ENCODE data around the gene CCT8L2. TPM values are rescaled to one million over a fixed set of nuclear protein-coding genes. Genes with fewer than 3 reads are reported as not detected.
A peak's percentile ranks its signal among the peaks of the same experiment; 100 is the strongest.
"Not testable (repeated sequence)": the region's sequence is repeated elsewhere in the genome, so short reads cannot be mapped to it uniquely, and the experiment has no call there.

Gene CCT8L2
- total RNA-seq, 2 donors from 2014 or later = 2.8 TPM; not detected in 1

DNA sequence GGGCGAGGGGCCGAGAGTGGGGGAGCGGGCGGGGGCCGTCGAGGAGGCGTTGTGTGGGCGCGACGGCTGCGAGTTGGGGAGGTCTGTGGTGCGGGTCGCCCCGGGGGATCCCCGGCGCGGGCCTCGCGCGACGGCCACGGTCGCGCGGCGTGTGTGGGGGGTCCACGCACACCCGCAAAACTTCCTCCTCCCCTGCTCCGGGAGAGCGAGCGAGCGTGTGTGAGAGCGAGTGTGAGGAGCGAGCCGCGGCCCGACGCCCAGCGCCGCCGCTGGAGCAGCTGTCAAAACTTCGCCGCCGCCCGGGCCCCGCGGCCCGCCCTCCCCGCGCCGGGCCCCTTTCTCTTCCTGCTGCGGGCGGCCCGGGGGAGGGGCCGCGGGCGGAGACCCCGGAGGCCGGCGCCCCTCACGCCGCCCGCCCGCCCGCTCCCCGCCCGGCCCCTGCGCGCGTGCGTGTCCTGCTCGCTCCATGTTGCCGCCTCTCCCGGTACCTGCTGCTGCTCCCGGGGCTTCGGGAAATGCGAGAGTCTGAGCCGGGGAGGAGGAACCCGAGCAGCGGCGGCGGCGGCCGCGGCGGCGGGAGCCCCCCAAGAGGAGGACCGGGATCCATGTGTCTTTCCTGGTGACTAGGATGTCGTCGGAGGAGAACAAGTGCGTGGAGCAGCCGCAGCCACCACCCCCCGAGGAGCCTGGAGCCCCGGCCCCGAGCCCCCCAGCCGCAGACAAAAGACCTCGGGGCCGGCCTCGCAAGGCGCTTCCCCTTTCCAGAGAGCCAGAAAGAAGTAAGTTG lies 9.0 kb upstream of the CCT8L2 start:
- no peaks in the 10 kb centered on the region for H3K4me1 ChIP-seq (replicated peaks)
- H3K36me3 ChIP-seq = no peaks in the 10 kb centered on the region
- H3K27me3 ChIP-seq (replicated peaks; ENCODE audit: insufficient read depth) = peaks cover 4% of the 10 kb centered on the region
- no peak for DNase-seq (ENCODE audit: low spot score)
- 2% methylated on average over 64 of the region's 100 CpGs for WGBS
- TF ChIP-seq POLR2AphosphoS5 (IDR thresholded peaks at IDR 0.05) (no peak), POLR2A (IDR thresholded peaks at IDR 0.05) (peak; percentile 17)
- intact Hi-C loops (cut with DNase I) = no loop called here
- H3K27ac ChIP-seq = peak overlapping the region; percentile 62 to 77
- H3K9me3 ChIP-seq = no peaks in the 10 kb centered on the region
- peak overlapping the region; percentile 30 to 42 for H3K4me3 ChIP-seq

DNA sequence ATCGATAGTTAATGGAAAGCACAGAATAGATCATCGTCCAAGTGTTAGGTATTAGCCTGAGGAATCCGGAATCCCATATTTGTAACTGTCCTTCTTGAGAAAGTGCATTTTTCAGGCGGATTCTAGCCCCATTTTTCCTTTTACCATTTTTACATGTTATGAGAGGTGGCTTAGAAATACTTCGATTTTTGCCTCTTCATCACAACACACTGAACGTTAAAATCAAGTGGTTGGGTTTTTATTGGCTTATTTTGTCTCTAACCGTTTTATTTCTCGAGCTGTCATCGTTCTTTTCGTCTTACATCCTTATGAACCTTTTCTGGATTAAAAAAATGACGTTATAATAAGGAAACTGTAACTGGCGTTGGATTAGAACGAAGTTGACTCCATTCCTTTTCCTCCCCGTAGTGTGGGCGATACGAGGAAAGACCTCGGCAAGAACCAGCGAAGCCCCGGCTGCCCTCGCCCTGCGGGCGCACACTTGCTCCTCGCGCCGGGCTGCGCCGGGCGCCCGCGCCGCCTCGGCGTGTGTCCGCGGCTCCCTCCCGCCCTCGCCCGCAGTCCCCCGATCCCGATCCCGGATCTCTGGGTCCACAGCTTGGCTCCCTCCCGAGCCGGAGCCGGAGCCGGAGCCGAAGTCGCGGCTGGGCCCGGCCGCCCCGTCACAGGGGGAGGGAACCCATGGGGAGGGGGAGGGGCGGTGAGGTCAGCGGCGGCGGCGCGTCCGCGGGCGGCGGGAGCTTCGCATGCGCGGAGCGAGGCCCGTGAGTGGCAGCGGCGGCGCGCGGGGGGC lies 8.2 kb upstream of the CCT8L2 start:
- H3K27me3 ChIP-seq (replicated peaks; ENCODE audit: insufficient read depth); intact Hi-C loops (cut with DNase I); H3K4me1 ChIP-seq (replicated peaks); H3K9me3 ChIP-seq; H3K36me3 ChIP-seq: not testable (repeated sequence)
- H3K4me3 ChIP-seq = peak overlapping the region; percentile 30 to 42
- WGBS = 3% methylated on average over 52 of the region's 71 CpGs
- peak; percentile 66 for DNase-seq (ENCODE audit: low spot score)
- H3K27ac ChIP-seq = peak overlapping the region in 1 of 2 donors; percentile 77

DNA sequence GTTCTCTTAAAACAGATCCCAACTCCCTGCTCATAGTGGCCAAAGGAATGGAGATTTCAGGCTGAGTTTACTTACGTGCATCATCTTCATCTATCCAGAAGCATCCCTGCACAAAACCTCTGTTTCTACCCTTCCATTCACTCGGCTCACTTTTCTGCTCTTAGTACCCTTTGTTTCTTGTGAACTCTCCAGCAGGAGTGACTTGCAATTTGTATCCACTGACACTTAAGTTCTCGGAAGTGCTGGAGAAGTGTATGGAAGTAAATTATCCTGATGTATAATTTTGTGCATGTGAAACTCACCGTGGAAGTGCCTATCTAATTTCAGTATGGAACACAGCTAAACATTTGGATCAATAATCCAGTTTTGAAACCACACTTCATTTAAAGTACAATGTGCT lies 7.0 kb upstream of the CCT8L2 start:
- DNase-seq (ENCODE audit: low spot score); H3K36me3 ChIP-seq; H3K4me3 ChIP-seq; intact Hi-C loops (cut with DNase I); H3K27me3 ChIP-seq (replicated peaks; ENCODE audit: insufficient read depth); H3K9me3 ChIP-seq; H3K27ac ChIP-seq; H3K4me1 ChIP-seq (replicated peaks): not testable (repeated sequence)
- WGBS = 35% methylated on average over 4 of the region's 4 CpGs

DNA sequence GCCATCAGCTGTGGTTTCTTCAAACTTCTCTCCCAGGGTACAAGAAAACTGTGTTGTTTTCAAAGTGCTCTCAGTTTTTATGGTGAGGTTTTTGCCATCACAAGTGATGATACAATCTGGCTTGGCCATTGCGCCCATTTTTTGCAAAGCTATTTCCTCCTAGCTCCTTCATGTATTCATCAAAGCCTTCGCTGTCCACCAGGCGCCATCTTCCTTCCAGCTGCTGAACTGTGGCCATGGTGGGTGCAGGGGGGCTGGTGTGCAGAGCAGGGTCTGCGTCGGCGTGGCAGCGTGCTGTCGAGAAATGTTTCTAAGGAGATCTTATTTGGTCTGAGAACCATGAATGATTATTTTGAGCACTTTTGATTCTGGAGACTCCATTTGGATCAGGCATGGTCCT lies 2.6 kb upstream of the CCT8L2 start:
- WGBS = 87% methylated on average over 8 of the region's 8 CpGs
- H3K4me1 ChIP-seq (replicated peaks); H3K27me3 ChIP-seq (replicated peaks; ENCODE audit: insufficient read depth); DNase-seq (ENCODE audit: low spot score); H3K4me3 ChIP-seq; intact Hi-C loops (cut with DNase I); H3K27ac ChIP-seq; H3K36me3 ChIP-seq; H3K9me3 ChIP-seq: not testable (repeated sequence)

DNA sequence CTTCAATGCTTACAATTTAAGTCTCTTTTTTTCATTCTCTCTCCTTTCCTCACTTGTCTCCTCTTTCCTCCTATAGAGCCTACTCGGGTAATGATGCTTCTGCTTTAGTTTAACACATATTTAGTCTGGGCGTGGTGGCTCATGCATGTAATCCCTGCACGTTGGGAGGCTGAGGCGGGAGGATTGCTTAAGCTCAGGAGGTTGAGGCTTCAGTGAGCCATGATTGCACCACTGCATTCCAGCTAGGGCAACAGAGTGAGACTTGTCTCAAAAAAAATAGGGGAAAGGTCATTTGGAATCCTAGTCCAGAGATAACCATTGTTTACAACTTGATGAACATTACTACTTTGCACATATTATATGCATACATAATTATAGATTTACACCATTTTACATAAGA lies 1.4 kb upstream of the CCT8L2 start:
- intact Hi-C loops (cut with DNase I) = no loop called here
- 82% methylated on average over 4 of the region's 4 CpGs for WGBS
- DNase-seq (ENCODE audit: low spot score) = no peak
- Histone ChIP-seq H3K27ac (no peak overlapping the region), H3K4me1 (replicated peaks) (no peaks in the 10 kb centered on the region), H3K9me3 (no peaks in the 10 kb centered on the region), H3K36me3 (no peaks in the 10 kb centered on the region), H3K27me3 (replicated peaks; ENCODE audit: insufficient read depth) (no peaks in the 10 kb centered on the region), H3K4me3 (no peak overlapping the region)
- TF ChIP-seq POLR2A (IDR thresholded peaks at IDR 0.05) = no peak
- TF ChIP-seq POLR2AphosphoS5 (IDR thresholded peaks at IDR 0.05) = no peak
- TF ChIP-seq CTCF (IDR thresholded peaks at IDR 0.05) = no peak

DNA sequence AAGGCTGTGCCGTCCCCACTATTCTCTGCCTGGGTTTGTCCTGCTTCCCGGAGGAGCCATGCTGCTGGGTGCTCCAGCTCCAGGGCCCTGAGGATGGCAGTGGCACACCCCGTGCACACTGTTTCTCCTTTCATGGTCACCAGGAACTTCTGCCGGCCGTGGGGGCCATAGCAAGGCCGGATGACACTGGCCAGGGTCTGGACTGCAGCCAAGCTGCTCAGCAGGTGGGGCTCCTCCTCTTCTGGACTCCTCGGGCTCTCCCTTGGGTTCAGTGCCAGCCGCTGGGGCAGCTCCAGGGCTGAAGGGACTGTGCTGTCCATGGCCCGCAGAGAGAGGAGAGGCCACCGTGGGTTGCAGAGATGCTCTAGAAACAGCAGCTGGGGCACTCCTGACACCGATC lies 379 bp downstream of the CCT8L2 start:
- H3K36me3 ChIP-seq; H3K27me3 ChIP-seq (replicated peaks; ENCODE audit: insufficient read depth); intact Hi-C loops (cut with DNase I); DNase-seq (ENCODE audit: low spot score); H3K9me3 ChIP-seq; H3K27ac ChIP-seq; H3K4me3 ChIP-seq; H3K4me1 ChIP-seq (replicated peaks): not testable (repeated sequence)
- 80% methylated on average over 8 of the region's 11 CpGs for WGBS

DNA sequence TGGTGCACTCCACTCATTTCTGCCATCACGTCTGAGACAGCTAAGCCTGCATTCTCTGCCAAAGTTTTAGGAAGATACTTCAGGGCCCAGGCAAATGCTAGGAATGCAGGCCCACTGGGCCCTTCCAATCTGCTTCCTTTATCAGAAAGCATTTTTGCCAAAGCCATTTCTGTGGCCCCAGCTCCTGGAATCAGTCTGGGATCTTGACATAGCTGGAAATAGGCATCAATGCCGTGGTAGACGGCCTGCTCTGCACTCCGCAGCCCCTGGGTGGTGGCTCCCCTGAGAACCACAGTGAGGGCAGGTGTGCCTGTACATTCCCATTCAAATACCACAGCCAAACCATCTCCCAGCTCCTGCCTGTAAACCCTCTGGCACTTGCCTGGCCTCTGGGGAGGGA lies 1.5 kb downstream of the CCT8L2 start:
- intact Hi-C loops (cut with DNase I); H3K4me1 ChIP-seq (replicated peaks); H3K27ac ChIP-seq; H3K27me3 ChIP-seq (replicated peaks; ENCODE audit: insufficient read depth); H3K4me3 ChIP-seq; H3K36me3 ChIP-seq; DNase-seq (ENCODE audit: low spot score); H3K9me3 ChIP-seq: not testable (repeated sequence)
- 85% methylated on average over 4 of the region's 4 CpGs for WGBS

DNA sequence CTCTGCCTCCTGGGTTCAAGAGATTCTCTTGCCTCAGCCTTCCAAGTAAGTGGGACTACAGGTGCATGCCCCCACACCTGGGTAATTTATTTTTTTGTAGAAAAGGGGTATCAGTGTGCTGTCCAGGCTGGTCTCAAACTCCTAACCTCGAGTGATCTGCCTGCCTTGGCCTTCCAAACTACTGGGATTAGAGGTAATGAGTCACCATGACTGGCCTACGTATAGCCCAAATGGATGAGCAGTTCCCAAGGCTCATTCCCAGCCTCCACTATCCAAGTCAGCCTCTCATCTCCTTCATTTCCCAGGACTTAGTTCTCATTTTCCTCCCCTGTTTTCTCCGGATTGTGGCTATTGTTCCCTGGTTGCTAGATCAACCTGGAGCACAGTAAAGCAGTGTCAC lies 5.6 kb downstream of the CCT8L2 start:
- Histone ChIP-seq H3K4me3 (no peak overlapping the region), H3K27me3 (replicated peaks; ENCODE audit: insufficient read depth) (no peaks in the 10 kb centered on the region), H3K4me1 (replicated peaks) (no peaks in the 10 kb centered on the region), H3K27ac (no peak overlapping the region), H3K36me3 (no peaks in the 10 kb centered on the region), H3K9me3 (no peaks in the 10 kb centered on the region)
- no peak for DNase-seq (ENCODE audit: low spot score)
- no peak for TF ChIP-seq CTCF (IDR thresholded peaks at IDR 0.05)
- TF ChIP-seq POLR2A (IDR thresholded peaks at IDR 0.05) = no peak
- TF ChIP-seq POLR2AphosphoS5 (IDR thresholded peaks at IDR 0.05) = no peak
- 73% methylated on average over 3 of the region's 3 CpGs for WGBS
- intact Hi-C loops (cut with DNase I) = no loop called here
